Activated CD4-positive, alpha-beta T cell treated with anti-CD3 and anti-CD28 coated beads, Interleukin-2, amount 50 U/mL, for 4 hours (primary cell): ENCODE results near the gene TOMM40L.

ENCODE experiments used
- DNase-seq, 2 experiments: peaks; one replicate each; pipeline ENCODE4 v3.0.0-alpha.2; 2020

The TOMM40L gene

GRCh38 chr1:161225534-161226319 is at the start of gene TOMM40L:
TSS of gene TOMM40L (plus strand) at chr1:161226060. CDS start at chr1:161226490, 430 bp downstream.
- peak; percentile 79 to 83 for DNase-seq

GRCh38 chr1:161176468-161177111 is 49.3 kb upstream of the TOMM40L start:
- no peak for DNase-seq

- DNase-seq, result peak; percentile 95 to 97
Observed at GRCh38 chr1:161177112-161177935, 48.5 kb upstream of the TOMM40L start, which contains the start of gene B4GALT3. TSS of gene B4GALT3 (minus strand) at chr1:161177507. CDS start at chr1:161176060, 1,447 bp downstream.

- DNase-seq, result no peak
Observed at GRCh38 chr1:161177936-161178244, 48.0 kb upstream of the TOMM40L start.

- no peak for DNase-seq
Observed at GRCh38 chr1:161179698-161180097, 46.2 kb upstream of the TOMM40L start.

- no peak for DNase-seq
Observed at GRCh38 chr1:161180639-161181038, 45.2 kb upstream of the TOMM40L start.

GRCh38 chr1:161182214-161182613 is 43.6 kb upstream of the TOMM40L start:
- DNase-seq, result peak; percentile 53 to 54

GRCh38 chr1:161185282-161185682 is 40.6 kb upstream of the TOMM40L start:
- DNase-seq, result peak; percentile 52 to 60

- DNase-seq, result no peak
Observed at GRCh38 chr1:161185732-161186311, 40.0 kb upstream of the TOMM40L start.

GRCh38 chr1:161187311-161187710 is 38.5 kb upstream of the TOMM40L start:
- no peak for DNase-seq

GRCh38 chr1:161188381-161188780 is 37.5 kb upstream of the TOMM40L start:
- DNase-seq, result no peak

- no peak for DNase-seq
Observed at GRCh38 chr1:161189036-161189435, 36.8 kb upstream of the TOMM40L start.

GRCh38 chr1:161190962-161191521 is 34.8 kb upstream of the TOMM40L start:
- DNase-seq, result no peak

GRCh38 chr1:161191971-161192370 is 33.9 kb upstream of the TOMM40L start:
- DNase-seq, result no peak

GRCh38 chr1:161192476-161193465 is 33.1 kb upstream of the TOMM40L start:
- peak; percentile 53 to 58 for DNase-seq

GRCh38 chr1:161193561-161194235 is 32.2 kb upstream of the TOMM40L start:
- no peak for DNase-seq

GRCh38 chr1:161195171-161195570 is 30.7 kb upstream of the TOMM40L start:
- no peak for DNase-seq

GRCh38 chr1:161196111-161196510 is 29.7 kb upstream of the TOMM40L start:
- no peak for DNase-seq

- no peak for DNase-seq
Observed at GRCh38 chr1:161196521-161197451, 29.1 kb upstream of the TOMM40L start.
